ENCODE data around the gene SON. TPM values are rescaled to one million over a fixed set of nuclear protein-coding genes. Genes with fewer than 3 reads are reported as not detected.

SON gene
- total RNA-seq, 3 donors from 2014 or later: 240 to 293 (median 254) TPM

- H3K9me3 ChIP-seq: no peaks in the 10 kb centered on the region
- TF ChIP-seq CTCF (IDR thresholded peaks at IDR 0.05): no peak
- intact Hi-C loops (cut with DNase I, micrococcal nuclease): no loop called here
- DNase-seq (peak; percentile 34 to 58 (median 49)), ATAC-seq (no peak)
- peaks cover 4% of the 10 kb centered on the region for H3K36me3 ChIP-seq (ENCODE audit: low read depth)
- peaks cover 26% of the 10 kb centered on the region for H3K4me1 ChIP-seq (ENCODE audit: low read depth)
- peak overlapping the region; percentile 60 for H3K4me3 ChIP-seq
These were observed 1.6 kb upstream of the SON start for GRCh38 chr21:33541105-33541711.

GRCh38 chr21:33541756-33542639 lies 840 bp upstream of the SON start, which contains the start of gene GART:
TSS of gene GART (minus strand) at chr21:33542117. CDS start at chr21:33539315, 2,802 bp downstream.
- DNase-seq (peak; percentile 88 to 91 (median 90)), ATAC-seq (peak; percentile 79)
- peaks cover 26% of the 10 kb centered on the region for H3K4me1 ChIP-seq (ENCODE audit: low read depth)
- no peak for TF ChIP-seq CTCF (IDR thresholded peaks at IDR 0.05)
- intact Hi-C loops (cut with DNase I, micrococcal nuclease): no loop called here
- H3K9me3 ChIP-seq: no peaks in the 10 kb centered on the region
- H3K4me3 ChIP-seq: peak within 1 kb of the TSS; percentile 60
- peaks cover 4% of the 10 kb centered on the region for H3K36me3 ChIP-seq (ENCODE audit: low read depth)

GRCh38 chr21:33543505-33544129 lies 779 bp downstream of the SON start:
- peaks cover 4% of the 10 kb centered on the region for H3K36me3 ChIP-seq (ENCODE audit: low read depth)
- peaks cover 26% of the 10 kb centered on the region for H3K4me1 ChIP-seq (ENCODE audit: low read depth)
- DNase-seq: peak; percentile 81 to 86 (median 85)
- no peak for TF ChIP-seq CTCF (IDR thresholded peaks at IDR 0.05)
- peak; percentile 53 for ATAC-seq
- intact Hi-C loops (cut with DNase I, micrococcal nuclease): no loop called here
- no peaks in the 10 kb centered on the region for H3K9me3 ChIP-seq
- H3K4me3 ChIP-seq: peak overlapping the region; percentile 60

- ATAC-seq: no peak
- intact Hi-C loops (cut with DNase I, micrococcal nuclease): no loop called here
- no peaks in the 10 kb centered on the region for H3K9me3 ChIP-seq
- DNase-seq: no peak
- peaks cover 6% of the 10 kb centered on the region for H3K36me3 ChIP-seq (ENCODE audit: low read depth)
- no peak for TF ChIP-seq CTCF (IDR thresholded peaks at IDR 0.05)
- H3K4me3 ChIP-seq: no peak overlapping the region
- peaks cover 26% of the 10 kb centered on the region for H3K4me1 ChIP-seq (ENCODE audit: low read depth)
These were observed 1.8 kb downstream of the SON start for GRCh38 chr21:33544451-33545195.

- Histone ChIP-seq H3K4me1 (ENCODE audit: low read depth) (peaks cover 22% of the 10 kb centered on the region), H3K4me3 (no peak overlapping the region), H3K36me3 (ENCODE audit: low read depth) (peaks cover 21% of the 10 kb centered on the region), H3K9me3 (no peaks in the 10 kb centered on the region)
- no peak for ATAC-seq
- no peak for DNase-seq
- intact Hi-C loops (cut with DNase I, micrococcal nuclease): no loop called here
- TF ChIP-seq CTCF (IDR thresholded peaks at IDR 0.05): no peak
These were observed 3.2 kb downstream of the SON start for GRCh38 chr21:33546086-33546485.

All from mucosa of descending colon (tissue), 3 donors.